HepG2 (cell line): Measurements from ENCODE around the gene RPS28. TPM values are rescaled to one million over a fixed set of nuclear protein-coding genes. Genes with fewer than 3 reads are reported as not detected.

Experiments used
- BCL6 ChIP-seq: IDR thresholded peaks from 2 replicates; pipeline ENCODE4 v1.6.1; 2016; ENCODE audit warnings: missing genetic modification reagents, missing compliant biosample characterization
- CC2D1A ChIP-seq: sonication (generic); formaldehyde crosslinking; IDR thresholded peaks from 2 replicates; pipeline ENCODE4 v1.8.1; 2023; ENCODE audit warnings: mild to moderate bottlenecking, missing genetic modification reagents
- EED ChIP-seq: sonication (generic); formaldehyde crosslinking; IDR thresholded peaks from 2 replicates; pipeline ENCODE4 v1.5.0; 2020; ENCODE audit warnings: mild to moderate bottlenecking, missing genetic modification reagents
- ELF3 ChIP-seq: IDR thresholded peaks from 2 replicates; pipeline ENCODE4 v1.6.1; 2016; ENCODE audit warnings: missing genetic modification reagents, missing compliant biosample characterization
- FOXP1 ChIP-seq, 2 experiments: fragments of 450-650 bp in 1 of 2; IDR thresholded peaks; 2 replicates each; pipeline ENCODE4 v1.6.1; 2017 to 2018; ENCODE audit warnings: antibody characterized with exemption in 1 of 2
- HNF4A ChIP-seq: sonication (generic); formaldehyde crosslinking; IDR thresholded peaks from 2 replicates; pipeline ENCODE4 v1.4.0; 2020; ENCODE audit warnings: missing genetic modification reagents
- KDM4B ChIP-seq: sonication (generic); formaldehyde crosslinking; IDR thresholded peaks from 2 replicates; pipeline ENCODE4 v1.4.0; 2020; ENCODE audit warnings: missing genetic modification reagents
- KDM5A ChIP-seq: fragments of 200-600 bp; sonication (generic); IDR thresholded peaks from 2 replicates; pipeline ENCODE4 v1.7.0; 2018; ENCODE audit warnings: antibody characterized with exemption, mild to moderate bottlenecking, low read length, borderline replicate concordance
- KDM5B ChIP-seq: sonication (generic); formaldehyde crosslinking; IDR thresholded peaks from 2 replicates; pipeline ENCODE4 v1.4.0; 2020; ENCODE audit warnings: missing genetic modification reagents, mild to moderate bottlenecking, borderline replicate concordance
- NFATC3 ChIP-seq: sonication (generic); formaldehyde crosslinking; IDR thresholded peaks from 2 replicates; pipeline ENCODE4 v1.5.1; 2020; ENCODE audit warnings: mild to moderate bottlenecking, missing genetic modification reagents
- PAX8 ChIP-seq: sonication (generic); formaldehyde crosslinking; IDR thresholded peaks from 2 replicates; pipeline ENCODE4 v1.8.0; 2022; ENCODE audit warnings: mild to moderate bottlenecking, missing genetic modification reagents, borderline replicate concordance
- PHF5A ChIP-seq: IDR thresholded peaks from one replicate; pipeline ENCODE4 v1.6.1; 2018; ENCODE audit warnings: low read depth, missing genetic modification reagents; ENCODE audit not compliant: unreplicated experiment
- PRMT3 ChIP-seq: sonication (generic); formaldehyde crosslinking; IDR thresholded peaks from 2 replicates; pipeline ENCODE4 v1.8.1; 2022; ENCODE audit warnings: low read depth, mild to moderate bottlenecking, moderate library complexity, missing genetic modification reagents, borderline replicate concordance
- SIX4 ChIP-seq: sonication (generic); formaldehyde crosslinking; IDR thresholded peaks from 2 replicates; pipeline ENCODE4 v1.4.0; 2020; ENCODE audit warnings: missing genetic modification reagents
- TCF12 ChIP-seq, 2 experiments: fragments of 450-650 bp in 1 of 2; sonication (generic) in 1 of 2; formaldehyde crosslinking in 1 of 2; IDR thresholded peaks; 2 replicates each; pipeline versions ENCODE4 v1.6.1 to v1.8.0; 2017 to 2022; ENCODE audit warnings: antibody characterized with exemption in 1 of 2, mild to moderate bottlenecking in 1 of 2, missing genetic modification reagents in 1 of 2, moderate library complexity in 1 of 2
- WIZ ChIP-seq: sonication (generic); formaldehyde crosslinking; IDR thresholded peaks from 2 replicates; pipeline ENCODE4 v1.5.1; 2020; ENCODE audit warnings: mild to moderate bottlenecking, missing genetic modification reagents
- ZBTB7B ChIP-seq: sonication (generic); formaldehyde crosslinking; IDR thresholded peaks from 2 replicates; pipeline ENCODE4 v1.4.0; 2020; ENCODE audit warnings: missing genetic modification reagents
- ZNF225 ChIP-seq: sonication (generic); formaldehyde crosslinking; IDR thresholded peaks from 2 replicates; pipeline ENCODE4 v1.4.0; 2020; ENCODE audit warnings: mild to moderate bottlenecking, missing genetic modification reagents
- ZNF382 ChIP-seq: sonication (generic); formaldehyde crosslinking; IDR thresholded peaks from 2 replicates; pipeline ENCODE4 v1.5.0; 2020; ENCODE audit warnings: missing genetic modification reagents, mild to moderate bottlenecking, borderline replicate concordance
- ZNF670 ChIP-seq: sonication (generic); formaldehyde crosslinking; IDR thresholded peaks from 2 replicates; pipeline ENCODE4 v1.8.0; 2022; ENCODE audit warnings: mild to moderate bottlenecking, missing genetic modification reagents, borderline replicate concordance
- ZNF674 ChIP-seq: sonication (generic); formaldehyde crosslinking; IDR thresholded peaks from 2 replicates; pipeline ENCODE4 v1.5.0; 2020; ENCODE audit warnings: low read depth, mild to moderate bottlenecking, missing genetic modification reagents
- ZNF766 ChIP-seq: sonication (generic); formaldehyde crosslinking; IDR thresholded peaks from 2 replicates; pipeline ENCODE4 v1.5.0; 2020; ENCODE audit warnings: missing genetic modification reagents, borderline replicate concordance
- ZNF891 ChIP-seq: sonication (generic); formaldehyde crosslinking; IDR thresholded peaks from 2 replicates; pipeline ENCODE4 v1.5.0; 2020; ENCODE audit warnings: mild to moderate bottlenecking, missing genetic modification reagents
- polyA plus RNA-seq, 8 experiments: library from polyadenylated mRNA; depleted of rRNA in 3 of 8; stranded (reverse) in 7 of 8; unstranded in 1 of 8; fragments of >200 nt; fragmentation: Illumina TruSeq in 4 of 8; extraction: Trizol in 4 of 8; gene quantifications; 2 replicates each; pipeline versions ENCODE4 v1.2.1 to v1.2.3, GENCODE V29; 2011 to 2016; ENCODE audit warnings: low read depth in 4 of 8, missing spikeins in 1 of 8, mixed read lengths in 1 of 8; ENCODE audit not compliant: insufficient read depth in 1 of 8
- total RNA-seq, 5 experiments: library from RNA; depleted of rRNA; stranded (reverse); fragments of >200 nt; fragmentation: Illumina TruSeq; extraction: Trizol; gene quantifications; 2 replicates each; pipeline ENCODE4 v1.2.3, GENCODE V29; 2016; ENCODE audit warnings: low read depth in 1 of 5
- TF ChIP-seq, protein P1 (sequence below): sonication (generic); formaldehyde crosslinking; IDR thresholded peaks from 2 replicates; pipeline ENCODE4 v1.5.1; 2020; ENCODE audit warnings: mild to moderate bottlenecking, missing genetic modification reagents, moderate library complexity
- TF ChIP-seq, protein P2 (sequence below): sonication (generic); formaldehyde crosslinking; IDR thresholded peaks from 2 replicates; pipeline ENCODE4 v1.5.0; 2020; ENCODE audit warnings: missing genetic modification reagents

Gene RPS28
- total and polyA plus RNA-seq, 2 of the 13 experiments (the other 11 are each of a cell fraction or from before 2014, with no cell fraction given): 281 to 545 TPM

DNA sequence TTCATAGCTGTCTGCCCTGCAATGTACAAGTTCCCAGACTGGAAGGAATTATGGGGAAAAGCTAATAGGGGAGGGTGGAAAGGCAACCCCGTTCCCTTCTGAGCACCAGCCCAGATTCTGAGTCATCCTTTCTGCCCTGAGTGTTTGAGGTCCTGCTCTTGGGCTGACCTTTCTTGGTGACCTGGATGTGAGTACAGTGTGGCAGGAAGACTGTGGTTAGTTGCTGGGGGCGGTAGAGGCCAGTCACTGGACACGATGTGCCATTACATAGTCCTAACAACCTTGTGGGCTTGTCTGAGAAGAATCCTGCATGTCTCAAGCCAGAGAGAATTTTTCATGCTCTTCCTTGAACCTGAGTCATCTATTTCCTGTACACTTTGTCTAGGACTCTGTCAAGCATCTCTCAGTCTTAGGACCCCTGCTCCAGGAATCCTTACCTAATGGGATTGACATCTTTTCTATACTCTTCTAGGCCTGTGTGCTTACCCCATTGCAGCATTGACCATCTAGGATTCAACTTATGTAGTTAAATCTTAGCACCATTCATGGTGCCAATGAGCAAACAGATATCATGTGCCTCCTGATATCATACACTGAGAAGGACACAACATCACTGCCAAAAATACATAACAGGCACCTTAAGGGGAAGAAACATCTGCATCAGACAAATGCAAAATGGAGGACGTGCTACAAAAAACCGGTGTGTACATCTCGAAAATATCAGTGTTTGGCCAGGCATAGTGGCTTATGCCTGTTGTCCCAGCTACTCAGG, 34.5 kb downstream of the RPS28 start (continued):
- TF ChIP-seq, protein P1, sequence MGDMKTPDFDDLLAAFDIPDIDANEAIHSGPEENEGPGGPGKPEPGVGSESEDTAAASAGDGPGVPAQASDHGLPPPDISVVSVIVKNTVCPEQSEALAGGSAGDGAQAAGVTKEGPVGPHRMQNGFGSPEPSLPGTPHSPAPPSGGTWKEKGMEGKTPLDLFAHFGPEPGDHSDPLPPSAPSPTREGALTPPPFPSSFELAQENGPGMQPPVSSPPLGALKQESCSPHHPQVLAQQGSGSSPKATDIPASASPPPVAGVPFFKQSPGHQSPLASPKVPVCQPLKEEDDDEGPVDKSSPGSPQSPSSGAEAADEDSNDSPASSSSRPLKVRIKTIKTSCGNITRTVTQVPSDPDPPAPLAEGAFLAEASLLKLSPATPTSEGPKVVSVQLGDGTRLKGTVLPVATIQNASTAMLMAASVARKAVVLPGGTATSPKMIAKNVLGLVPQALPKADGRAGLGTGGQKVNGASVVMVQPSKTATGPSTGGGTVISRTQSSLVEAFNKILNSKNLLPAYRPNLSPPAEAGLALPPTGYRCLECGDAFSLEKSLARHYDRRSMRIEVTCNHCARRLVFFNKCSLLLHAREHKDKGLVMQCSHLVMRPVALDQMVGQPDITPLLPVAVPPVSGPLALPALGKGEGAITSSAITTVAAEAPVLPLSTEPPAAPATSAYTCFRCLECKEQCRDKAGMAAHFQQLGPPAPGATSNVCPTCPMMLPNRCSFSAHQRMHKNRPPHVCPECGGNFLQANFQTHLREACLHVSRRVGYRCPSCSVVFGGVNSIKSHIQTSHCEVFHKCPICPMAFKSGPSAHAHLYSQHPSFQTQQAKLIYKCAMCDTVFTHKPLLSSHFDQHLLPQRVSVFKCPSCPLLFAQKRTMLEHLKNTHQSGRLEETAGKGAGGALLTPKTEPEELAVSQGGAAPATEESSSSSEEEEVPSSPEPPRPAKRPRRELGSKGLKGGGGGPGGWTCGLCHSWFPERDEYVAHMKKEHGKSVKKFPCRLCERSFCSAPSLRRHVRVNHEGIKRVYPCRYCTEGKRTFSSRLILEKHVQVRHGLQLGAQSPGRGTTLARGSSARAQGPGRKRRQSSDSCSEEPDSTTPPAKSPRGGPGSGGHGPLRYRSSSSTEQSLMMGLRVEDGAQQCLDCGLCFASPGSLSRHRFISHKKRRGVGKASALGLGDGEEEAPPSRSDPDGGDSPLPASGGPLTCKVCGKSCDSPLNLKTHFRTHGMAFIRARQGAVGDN (CRISPR knock-in tag): no peak
- 0 out of 2 replicates have a peak, but pooled peaks have one; percentile 13 for TF ChIP-seq HNF4A
- no peak for TF ChIP-seq TCF12 (IDR thresholded peaks at IDR 0.05)
- no peak for TF ChIP-seq TCF12 (CRISPR knock-in tag; IDR thresholded peaks at IDR 0.05)
- no peak for TF ChIP-seq NFATC3 (CRISPR knock-in tag)
- TF ChIP-seq ZNF891 (CRISPR knock-in tag): no peak
- TF ChIP-seq KDM5B (CRISPR knock-in tag): no peak
- TF ChIP-seq ELF3 (CRISPR knock-in tag): peak; percentile 53; the same call in 1 of the 2 replicates
- no peak; the same call in 1 of the 2 replicates for TF ChIP-seq ZBTB7B (CRISPR knock-in tag)
- TF ChIP-seq ZNF674 (CRISPR knock-in tag): no peak
- TF ChIP-seq PHF5A (CRISPR knock-in tag): no peak
- no peak for TF ChIP-seq FOXP1 (IDR thresholded peaks at IDR 0.05)
- TF ChIP-seq FOXP1 (CRISPR knock-in tag; IDR thresholded peaks at IDR 0.05): peak; percentile 30; the same call in 1 of the 2 replicates
- no peak for TF ChIP-seq PAX8 (CRISPR knock-in tag)
- no peak for TF ChIP-seq ZNF766 (CRISPR knock-in tag)
- TF ChIP-seq, protein P2, sequence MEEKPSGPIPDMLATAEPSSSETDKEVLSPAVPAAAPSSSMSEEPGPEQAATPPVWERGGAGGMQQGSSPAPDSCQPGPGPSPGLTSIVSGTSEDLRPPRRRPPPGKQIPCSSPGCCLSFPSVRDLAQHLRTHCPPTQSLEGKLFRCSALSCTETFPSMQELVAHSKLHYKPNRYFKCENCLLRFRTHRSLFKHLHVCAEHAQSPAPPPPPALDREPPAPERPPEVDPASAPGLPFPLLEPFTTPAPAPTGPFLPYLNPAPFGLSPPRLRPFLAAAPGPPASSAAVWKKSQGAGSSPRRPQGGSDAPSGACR (CRISPR knock-in tag): no peak
- TF ChIP-seq CC2D1A (CRISPR knock-in tag): no peak
- TF ChIP-seq BCL6 (CRISPR knock-in tag): peak; percentile 65
- TF ChIP-seq ZNF670 (CRISPR knock-in tag): no peak
- TF ChIP-seq ZNF225: no peak
- no peak for TF ChIP-seq WIZ (CRISPR knock-in tag)
- no peak for TF ChIP-seq KDM4B (CRISPR knock-in tag)
- no peak for TF ChIP-seq SIX4
- no peak for TF ChIP-seq EED (CRISPR knock-in tag)
- no peak for TF ChIP-seq ZNF382 (CRISPR knock-in tag)
- TF ChIP-seq KDM5A: no peak
- TF ChIP-seq PRMT3: no peak
